GM19463 (cell line): Measurements from ENCODE around the gene DERL2.
"Not testable (repeated sequence)": the region's sequence is repeated elsewhere in the genome, so short reads cannot be mapped to it uniquely, and the experiment has no call there.

ENCODE experiments used
- ATAC-seq: cut with Tn5 transposase; IDR thresholded peaks from one replicate; pipeline ENCODE4 v1.9.1; 2021; ENCODE audit warnings: mild to moderate bottlenecking, moderate library complexity; ENCODE audit not compliant: unreplicated experiment

Gene DERL2

GRCh38 chr17:5438716-5439445 lies 47.1 kb downstream of the DERL2 start, which contains the start of gene C1QBP:
C1QBP (minus strand) TSS chr17:5439155; CDS start chr17:5439073, 82 bp downstream.
- peak; percentile 90 for ATAC-seq

GRCh38 chr17:5437721-5438317 lies 48.2 kb downstream of the DERL2 start:
- ATAC-seq, result no peak

GRCh38 chr17:5435781-5436315 lies 50.1 kb downstream of the DERL2 start:
- not testable (repeated sequence) for ATAC-seq

- no peak for ATAC-seq
These were observed 51.0 kb downstream of the DERL2 start for GRCh38 chr17:5434984-5435383.

- ATAC-seq, result no peak
These were observed 53.9 kb downstream of the DERL2 start for GRCh38 chr17:5431949-5432556.

- ATAC-seq, result not testable (repeated sequence)
These were observed 54.7 kb downstream of the DERL2 start for GRCh38 chr17:5431234-5431633.

GRCh38 chr17:5430413-5430999 lies 55.5 kb downstream of the DERL2 start:
- ATAC-seq, result no peak

GRCh38 chr17:5429191-5429887 lies 56.6 kb downstream of the DERL2 start:
- no peak for ATAC-seq

- ATAC-seq, result no peak
These were observed 60.2 kb downstream of the DERL2 start for GRCh38 chr17:5425826-5426225.

- ATAC-seq, result no peak
These were observed 61.1 kb downstream of the DERL2 start for GRCh38 chr17:5424909-5425308.

GRCh38 chr17:5422505-5422904 lies 63.5 kb downstream of the DERL2 start:
- ATAC-seq, result no peak
